ENCODE data around the gene ABHD16A.

ABHD16A gene

GRCh38 chr6:31655349-31656237 lies 47.5 kb downstream of the ABHD16A start, which contains the start of gene APOM:
Gene APOM (plus strand): TSS chr6:31655894. CDS start chr6:31655967, 73 bp downstream.
- no peak for DNase-seq (ENCODE audit: extremely low read depth, low read depth)
- TF ChIP-seq CTCF (IDR thresholded peaks at IDR 0.05; ENCODE audit: low read depth, low read length, missing control alignments): no peak

DNA sequence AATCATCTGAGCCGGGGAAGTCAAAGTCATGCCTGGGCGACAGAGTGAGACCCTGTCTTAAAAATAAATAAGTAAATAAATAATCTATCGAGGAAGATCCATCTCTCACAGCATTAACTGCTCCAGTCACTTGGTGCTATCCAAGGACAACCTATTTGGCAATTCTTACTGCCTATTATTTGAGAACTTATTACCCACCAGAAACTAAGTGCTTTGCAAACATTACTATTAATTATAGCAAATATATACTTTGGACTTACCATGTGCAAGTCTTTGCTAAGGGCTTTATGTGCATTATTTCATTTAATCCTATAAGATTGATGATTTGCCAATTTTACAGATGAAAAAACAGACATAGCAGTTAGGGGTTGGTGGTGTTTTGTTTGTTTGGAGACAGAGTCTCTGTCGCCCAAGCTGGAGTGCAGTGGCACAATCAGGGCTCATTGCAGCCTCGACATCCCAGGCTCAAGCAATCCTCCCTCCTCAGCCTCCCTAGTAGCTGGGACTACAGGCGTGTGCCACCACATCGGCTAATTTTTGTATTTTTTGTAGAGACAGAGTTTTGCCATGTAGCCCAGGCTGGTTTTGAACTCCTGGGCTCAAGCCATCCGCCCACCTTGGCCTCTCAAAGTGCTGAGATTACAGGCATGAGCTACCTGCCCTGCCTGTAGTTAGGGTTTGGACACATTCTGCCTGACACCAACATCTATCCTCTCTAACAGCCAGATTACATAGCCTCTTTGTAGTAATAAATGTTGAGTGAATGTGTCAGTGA lies 48.4 kb downstream of the ABHD16A start:
- TF ChIP-seq CTCF (IDR thresholded peaks at IDR 0.05; ENCODE audit: low read depth, low read length, missing control alignments): no peak
- no peak overlapping the region for H3K4me3 ChIP-seq (replicated peaks; ENCODE audit: low read depth, low read length)
- no peak for DNase-seq (ENCODE audit: extremely low read depth, low read depth)

More at GRCh38 chr6:31655349-31656237, 47.5 kb downstream of the ABHD16A start, which contains the start of gene APOM:
- H3K4me3 ChIP-seq (replicated peaks; ENCODE audit: low read depth, low read length): no peak within 1 kb of the TSS

GRCh38 chr6:31652925-31653724 lies 50.0 kb downstream of the ABHD16A start:
- TF ChIP-seq CTCF (IDR thresholded peaks at IDR 0.05; ENCODE audit: low read depth, low read length, missing control alignments): no peak
- DNase-seq (ENCODE audit: extremely low read depth, low read depth): no peak
- H3K4me3 ChIP-seq (replicated peaks; ENCODE audit: low read depth, low read length): peak overlapping the region; percentile 73

GRCh38 chr6:31651602-31652191 lies 51.4 kb downstream of the ABHD16A start:
- no peak for TF ChIP-seq CTCF (IDR thresholded peaks at IDR 0.05; ENCODE audit: low read depth, low read length, missing control alignments)
- H3K4me3 ChIP-seq (replicated peaks; ENCODE audit: low read depth, low read length): peak overlapping the region; percentile 73
- DNase-seq (ENCODE audit: extremely low read depth, low read depth): no peak

DNA sequence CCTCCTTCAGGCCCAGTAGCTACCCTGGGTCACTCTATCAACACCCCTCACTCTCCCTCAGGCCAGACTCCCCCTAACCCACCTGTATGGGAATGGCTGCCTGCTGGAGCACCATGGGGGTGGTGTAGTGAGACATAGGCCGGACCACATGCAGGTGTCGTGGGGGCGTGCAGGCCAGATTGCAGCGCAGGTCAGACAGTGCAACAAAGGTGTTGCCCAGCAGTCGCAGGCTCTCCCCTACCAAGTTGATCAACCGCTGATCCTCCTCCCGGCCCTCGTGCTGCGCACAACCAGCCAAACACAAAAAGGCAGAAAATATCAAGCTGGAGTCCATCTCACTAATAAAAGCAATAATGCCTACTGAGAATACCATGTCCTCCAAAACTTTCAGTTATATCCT lies 57.8 kb downstream of the ABHD16A start:
- H3K4me3 ChIP-seq (replicated peaks; ENCODE audit: low read depth, low read length): no peak overlapping the region
- no peak for TF ChIP-seq CTCF (IDR thresholded peaks at IDR 0.05; ENCODE audit: low read depth, low read length, missing control alignments)
- no peak for DNase-seq (ENCODE audit: extremely low read depth, low read depth)

Measured in HFF-Myc (cell line).